HS-5 (cell line): ENCODE results near the gene CFAP92.
"Not testable (repeated sequence)": the region's sequence is repeated elsewhere in the genome, so short reads cannot be mapped to it uniquely, and the experiment has no call there.

Experiments
- DNase-seq: peaks from one replicate; pipeline ENCODE4 v3.0.0-alpha.2; 2012; ENCODE audit warnings: low read depth

Gene CFAP92

GRCh38 chr3:128889139-128889894 is 104.6 kb downstream of the CFAP92 start:
- no peak for DNase-seq

DNA sequence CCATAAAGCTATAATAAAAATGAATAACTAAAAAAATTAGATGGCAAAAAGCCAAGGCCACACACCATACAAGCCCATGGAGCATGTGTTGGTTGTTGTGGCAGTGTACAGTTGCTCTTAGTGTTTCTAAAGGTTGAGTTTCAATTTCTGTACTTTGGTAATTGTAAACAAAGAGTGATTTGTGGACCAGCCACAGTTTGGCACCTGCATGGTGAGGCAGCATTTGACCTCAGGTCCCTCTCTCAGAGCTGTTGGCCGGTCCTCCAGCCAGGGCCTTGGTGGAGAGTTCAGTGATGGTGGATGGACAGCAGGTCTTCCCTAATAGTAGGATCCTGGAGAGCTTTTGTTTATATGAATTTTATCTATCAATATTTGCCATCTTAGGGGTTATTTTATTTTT is 108.9 kb downstream of the CFAP92 start:
- no peak for DNase-seq

DNA sequence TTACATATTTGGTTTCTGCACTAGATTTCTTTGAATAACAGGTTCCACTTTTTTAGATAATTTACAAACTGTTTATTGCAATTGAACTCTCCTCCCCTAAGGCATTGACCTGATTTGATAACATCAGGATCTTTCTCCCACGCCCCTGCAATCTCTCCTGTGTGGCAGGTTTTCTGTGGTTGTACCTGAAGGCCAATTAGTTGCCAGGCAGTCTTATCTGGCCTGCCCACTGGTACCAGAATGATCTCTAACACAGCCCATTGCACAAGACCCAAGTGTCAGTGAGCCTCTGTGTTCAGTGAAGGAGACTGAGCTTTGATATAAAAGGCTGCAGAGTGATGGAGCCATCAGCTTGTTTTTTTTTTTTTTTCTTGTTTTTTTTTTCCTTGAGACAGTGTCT is 111.2 kb downstream of the CFAP92 start:
- no peak for DNase-seq

DNA sequence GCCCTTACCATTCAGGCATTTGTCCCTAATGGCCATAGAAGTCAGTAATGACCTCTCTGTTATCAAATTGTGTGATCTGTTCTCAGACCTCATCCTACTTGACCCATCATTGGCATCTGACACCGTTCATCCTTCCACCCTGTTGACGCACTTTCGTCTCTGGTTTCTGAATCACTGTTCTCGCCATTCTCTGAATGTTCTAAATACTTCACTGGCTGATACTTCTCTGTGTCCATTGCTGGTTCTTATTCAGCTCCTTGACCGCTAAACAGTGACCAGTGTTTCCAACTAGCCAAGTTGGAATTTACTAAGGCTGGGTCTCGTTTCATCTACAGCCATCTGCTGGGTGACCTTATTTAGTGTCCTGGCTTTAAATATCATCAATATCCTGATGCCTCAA is 112.3 kb downstream of the CFAP92 start:
- DNase-seq, result no peak

DNA sequence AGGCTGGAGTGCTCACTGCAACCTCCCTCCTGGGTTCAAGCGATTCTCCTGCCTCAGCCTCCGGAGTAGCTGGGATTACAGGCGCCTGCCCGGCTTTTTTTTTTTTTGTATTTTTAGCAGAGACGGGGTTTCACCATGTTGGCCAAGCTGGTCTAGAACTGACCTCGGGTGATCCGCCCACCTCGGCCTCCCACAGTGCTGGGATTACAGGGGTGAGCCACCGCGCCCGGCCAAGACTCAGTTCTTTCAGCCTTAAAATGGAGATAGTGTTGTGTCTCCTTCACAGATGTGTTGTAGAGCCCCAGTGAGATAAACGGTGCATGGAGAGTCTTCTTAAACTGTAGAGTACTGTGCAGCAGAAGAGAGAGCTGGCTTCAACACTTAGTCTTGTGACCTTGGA is 113.4 kb downstream of the CFAP92 start:
- not testable (repeated sequence) for DNase-seq

GRCh38 chr3:128879991-128880390 is 113.9 kb downstream of the CFAP92 start:
- DNase-seq, result no peak

DNA sequence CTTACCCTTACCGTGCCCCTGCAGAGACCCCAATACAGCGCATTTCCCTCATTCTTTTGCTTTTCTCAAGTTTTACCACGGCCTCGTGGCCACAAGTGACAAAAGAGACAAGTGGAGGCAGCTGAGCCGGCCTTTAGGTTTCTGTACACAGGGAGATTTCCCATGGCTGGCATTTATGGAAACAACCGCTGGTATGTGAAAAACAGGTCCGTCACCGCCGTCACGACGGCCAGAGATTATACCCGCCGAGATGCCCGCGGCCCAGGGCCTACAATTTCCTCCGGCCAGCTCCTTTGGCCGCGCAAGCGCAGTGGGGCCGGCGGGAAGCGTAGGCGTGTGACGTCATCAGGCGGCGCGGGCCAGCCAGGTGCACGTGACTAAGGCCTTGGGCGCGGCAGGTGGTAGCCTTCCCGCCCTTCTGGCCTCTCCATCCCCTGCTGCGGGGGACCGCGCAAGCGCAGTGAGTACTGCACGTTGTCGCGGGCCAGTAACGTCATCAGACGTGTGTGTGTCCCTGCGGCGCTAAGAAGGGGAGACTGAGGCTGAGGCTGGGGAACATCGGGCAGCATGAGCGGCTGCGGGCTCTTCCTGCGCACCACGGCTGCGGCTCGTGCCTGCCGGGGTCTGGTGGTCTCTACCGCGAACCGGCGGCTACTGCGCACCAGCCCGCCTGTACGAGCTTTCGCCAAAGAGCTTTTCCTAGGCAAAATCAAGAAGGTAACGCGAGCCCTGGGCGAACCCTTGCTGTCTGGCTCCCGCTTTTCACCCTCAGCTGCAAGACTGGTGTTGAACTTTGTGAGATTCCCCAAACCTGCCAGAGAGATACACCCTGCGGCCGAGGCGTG is 114.5 kb downstream of the CFAP92 start, which contains the start of gene ACAD9:
TSS of gene ACAD9 (plus strand) at position 496 of the 845 bp plus-strand sequence. CDS start at position 568, 72 bp downstream.
- DNase-seq, result peak; percentile 85

- DNase-seq, result peak; percentile 31
Measured at GRCh38 chr3:128878556-128879124, 115.2 kb downstream of the CFAP92 start.

DNA sequence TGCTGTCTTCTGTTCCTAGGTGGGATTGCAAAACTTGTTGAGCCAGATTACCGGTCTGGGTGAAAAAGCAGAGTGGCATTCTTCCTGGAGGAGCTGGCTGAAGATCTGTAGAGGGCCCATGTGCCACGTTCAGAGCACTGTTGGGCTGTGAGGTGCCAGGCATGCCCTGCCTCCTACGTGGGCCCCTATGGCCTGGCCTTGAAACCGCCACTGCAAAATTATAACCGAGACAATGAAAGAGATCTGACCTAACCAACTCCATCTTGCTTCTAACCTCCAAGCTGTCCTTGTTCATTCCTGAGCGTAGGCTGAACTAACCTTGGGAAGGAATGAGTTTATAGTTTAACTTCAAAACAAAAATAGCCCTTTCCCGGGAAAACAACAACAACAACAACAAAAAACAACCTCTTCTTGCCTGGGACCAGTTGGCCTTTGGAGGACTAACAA is 115.8 kb downstream of the CFAP92 start:
- no peak for DNase-seq

DNA sequence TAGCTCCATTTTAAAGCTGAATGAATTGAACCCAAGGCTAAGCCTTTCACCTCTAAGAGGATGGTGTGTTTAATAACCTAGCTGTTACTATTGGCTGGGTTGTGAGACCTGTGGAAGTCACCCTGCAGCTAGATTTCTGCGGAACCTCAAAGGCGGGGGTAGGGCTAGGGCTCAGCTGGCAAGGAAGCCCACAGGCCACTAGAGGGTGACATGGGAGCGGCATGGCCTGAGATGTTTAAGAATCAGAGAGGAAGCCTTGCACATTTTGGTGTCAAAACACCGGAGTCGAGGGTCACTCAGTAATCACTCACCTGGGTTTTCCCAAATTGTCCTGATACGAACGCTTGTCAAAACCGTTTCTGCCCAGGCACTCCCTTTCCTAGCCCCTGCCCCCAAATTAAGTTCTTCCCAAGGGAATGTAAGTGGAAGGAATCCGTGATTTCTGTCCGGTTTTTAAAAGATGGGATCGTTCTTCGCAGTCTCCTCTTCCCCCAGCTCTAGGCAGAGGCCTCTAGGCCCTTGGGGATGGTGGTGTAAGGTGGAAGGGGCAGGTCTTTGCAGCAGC is 118.2 kb downstream of the CFAP92 start:
- no peak for DNase-seq

- DNase-seq, result no peak
Measured at GRCh38 chr3:128874481-128875180, 119.2 kb downstream of the CFAP92 start.

DNA sequence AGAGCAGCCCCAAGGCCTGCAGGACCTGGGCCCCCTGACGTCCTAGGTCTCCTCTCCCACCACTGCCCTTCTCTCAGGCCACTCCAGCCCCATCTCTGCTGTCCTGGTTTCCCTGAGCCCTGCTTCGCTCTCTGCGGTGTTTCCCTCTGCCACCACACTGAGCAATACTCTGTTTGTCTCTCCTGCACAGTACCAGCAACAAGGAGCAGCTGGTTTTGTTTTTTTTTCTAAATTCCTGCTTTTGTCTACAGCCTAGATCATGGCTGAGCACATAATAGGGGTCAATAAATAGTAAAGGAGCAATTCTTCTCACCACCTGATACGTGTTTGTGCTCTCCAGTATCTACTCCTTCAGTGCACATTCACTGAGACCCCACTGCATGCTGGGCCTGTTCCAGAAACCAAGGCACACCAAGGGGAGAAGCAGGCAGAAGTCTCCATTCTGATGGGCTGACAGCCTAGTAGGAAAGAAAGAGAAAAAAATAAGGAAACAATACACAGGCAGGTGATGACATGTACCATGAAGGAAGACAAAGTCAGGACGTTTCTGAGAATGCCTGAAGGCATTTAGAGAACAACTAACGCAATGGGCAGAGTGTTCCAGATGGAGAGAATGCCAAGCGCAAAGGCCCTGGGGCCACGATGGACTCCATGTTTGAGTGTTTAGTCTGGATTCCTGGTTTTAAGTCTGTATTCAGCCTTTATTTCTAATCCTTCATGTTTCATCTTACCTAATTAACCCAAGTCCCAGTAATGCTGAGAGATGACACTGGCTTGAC is 120.4 kb downstream of the CFAP92 start:
- no peak for DNase-seq

DNA sequence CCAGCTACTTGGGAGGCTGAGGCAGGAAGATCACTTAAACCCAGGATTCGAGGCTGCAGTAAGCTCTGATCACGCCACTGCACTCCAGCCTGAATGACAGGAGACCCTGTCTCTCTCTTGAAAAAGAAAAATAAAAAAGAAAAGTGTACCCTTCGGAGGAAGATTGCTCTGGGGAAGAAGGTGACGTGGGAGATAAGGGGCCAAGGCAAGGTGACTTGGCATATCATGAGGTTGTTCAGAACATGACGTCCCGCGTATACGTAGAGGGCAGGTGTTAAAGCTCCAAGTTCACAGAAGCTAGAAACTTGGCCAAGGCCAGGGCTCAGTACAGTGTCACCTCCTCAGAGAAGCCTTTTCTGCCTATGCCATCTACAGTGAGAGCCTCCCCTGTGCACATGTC is 121.1 kb downstream of the CFAP92 start:
- DNase-seq, result no peak

GRCh38 chr3:128872282-128872681 is 121.6 kb downstream of the CFAP92 start:
- no peak for DNase-seq

DNA sequence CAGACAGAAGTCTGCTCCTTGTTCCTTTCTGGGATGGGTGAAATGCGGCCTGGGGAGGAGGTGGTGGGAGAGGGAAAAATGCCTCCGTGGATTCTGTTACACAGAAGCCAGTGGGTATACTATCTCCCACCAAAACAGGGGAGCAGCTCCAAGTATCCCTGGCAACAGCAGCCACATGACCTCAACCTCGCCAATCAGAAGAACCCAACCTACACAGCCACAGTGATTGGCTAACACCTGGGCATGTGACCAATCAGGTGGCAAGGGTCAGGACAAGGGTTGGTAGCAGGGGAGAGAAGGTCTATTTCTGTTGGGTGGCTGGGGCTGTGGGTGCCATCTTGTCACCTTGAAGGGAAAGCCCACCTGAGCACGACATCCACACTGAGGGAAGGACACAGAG is 123.5 kb downstream of the CFAP92 start:
- no peak for DNase-seq

- no peak for DNase-seq
Measured at GRCh38 chr3:128867200-128868125, 126.4 kb downstream of the CFAP92 start.

GRCh38 chr3:128864849-128865804 is 128.7 kb downstream of the CFAP92 start:
- DNase-seq, result not testable (repeated sequence)

DNA sequence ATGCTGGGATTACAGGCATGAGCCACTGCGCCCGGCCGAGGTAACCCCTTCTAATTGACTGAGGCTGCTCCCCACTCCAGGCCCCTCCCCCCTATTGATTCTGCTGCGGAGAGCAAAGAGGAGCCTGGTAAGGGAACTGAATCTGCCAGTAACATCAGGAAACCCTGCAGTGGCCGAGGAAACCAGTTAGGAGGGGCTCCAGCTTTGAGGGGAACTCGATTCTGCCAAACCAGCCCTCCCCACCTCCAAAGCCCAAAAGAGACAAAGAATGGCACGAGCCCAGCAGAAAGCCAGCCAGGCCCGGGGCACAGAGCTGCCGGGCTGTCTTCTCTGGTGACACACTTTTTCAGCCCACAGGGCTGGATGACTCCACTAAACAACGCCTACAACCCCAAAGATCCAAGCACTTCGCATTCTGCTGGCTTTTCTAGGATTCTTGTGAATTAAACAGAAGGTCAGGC is 129.5 kb downstream of the CFAP92 start:
- DNase-seq, result no peak

GRCh38 chr3:128863560-128863959 is 130.3 kb downstream of the CFAP92 start:
- DNase-seq, result no peak
